DMS153 treated with DMSO at 0.1 percent for 48 hours (cell line): ENCODE measurements around the gene GRK4.

Source experiments
- DNase-seq: peaks from one replicate; lab custom pipeline; 2025; ENCODE audit not compliant: unreplicated experiment; lab: John Stamatoyannopoulos, UW

The GRK4 gene

DNA sequence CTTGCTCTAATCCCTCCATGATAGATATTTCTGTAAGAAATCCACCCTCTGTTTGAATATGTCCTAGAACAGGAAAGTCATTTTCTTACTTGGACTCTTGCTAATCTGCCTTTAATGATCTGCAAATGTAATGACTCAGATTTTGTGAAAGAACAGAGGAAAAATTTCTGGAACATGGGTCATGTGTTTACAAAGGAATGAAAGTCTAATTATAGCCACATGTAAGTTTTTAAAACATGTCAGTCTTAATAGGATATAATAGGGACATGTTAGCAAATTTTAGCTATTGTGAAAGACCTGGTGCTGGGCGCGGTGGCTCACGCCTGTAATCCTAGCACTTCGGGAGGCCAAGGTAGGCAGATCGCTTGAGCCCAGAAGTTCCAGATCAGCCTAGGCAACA lies 47.6 kb downstream of the GRK4 start:
- no peak for DNase-seq

DNA sequence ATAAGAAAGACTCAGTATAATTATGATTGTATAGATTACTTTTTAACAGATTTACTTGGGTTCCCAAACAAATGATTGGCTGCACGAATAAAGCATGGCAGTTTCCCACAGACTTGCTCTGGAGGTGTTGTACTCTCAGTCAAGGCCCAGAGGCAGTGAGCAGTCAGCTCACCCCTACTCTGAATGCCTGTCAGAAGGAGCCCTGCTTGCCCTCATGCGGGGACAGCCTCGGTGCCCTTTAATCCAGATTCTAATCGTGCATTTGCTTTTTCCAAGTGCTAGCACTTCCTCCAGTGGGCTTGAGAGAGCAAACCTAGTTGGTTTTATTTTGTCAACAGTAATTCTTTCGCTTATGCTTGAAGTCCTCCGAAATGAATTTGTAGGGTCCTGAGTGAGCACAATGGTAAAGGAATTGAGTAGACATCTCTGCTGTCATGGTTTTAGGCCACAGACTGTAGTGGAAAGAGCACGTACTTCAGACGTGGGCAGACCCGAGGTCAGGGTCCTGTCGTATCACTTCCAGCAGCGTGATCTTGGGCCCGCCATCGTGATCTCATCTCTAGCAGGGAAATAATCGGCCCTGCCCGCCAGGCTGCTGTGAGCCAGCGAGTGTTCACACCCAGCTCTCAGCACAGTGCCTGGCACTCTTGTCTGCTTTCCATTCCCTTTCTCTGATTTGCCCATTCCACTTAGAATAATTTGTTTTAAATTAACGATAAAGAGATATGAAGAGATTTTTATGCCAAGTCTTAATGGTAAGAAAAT lies 48.3 kb downstream of the GRK4 start:
- DNase-seq, result no peak

DNA sequence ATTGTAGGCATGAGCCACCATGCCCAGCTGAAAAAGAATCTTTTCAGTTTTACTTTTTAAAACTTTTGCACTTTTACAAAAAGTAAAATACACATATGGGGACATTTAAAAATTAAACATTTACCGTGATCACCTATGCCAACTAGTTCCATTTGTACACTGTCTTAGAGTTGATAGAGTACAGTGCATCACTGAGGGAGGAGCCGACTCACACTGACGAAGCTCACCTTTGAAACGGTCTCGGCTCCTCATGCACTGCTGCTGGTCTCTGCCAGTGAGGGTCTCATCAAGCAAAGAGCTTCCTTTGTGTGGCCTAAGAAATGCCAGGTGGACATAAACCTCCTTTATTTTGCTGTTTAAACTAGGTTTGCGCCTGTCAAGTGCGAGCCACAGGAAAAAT lies 50.0 kb downstream of the GRK4 start:
- DNase-seq, result no peak

DNA sequence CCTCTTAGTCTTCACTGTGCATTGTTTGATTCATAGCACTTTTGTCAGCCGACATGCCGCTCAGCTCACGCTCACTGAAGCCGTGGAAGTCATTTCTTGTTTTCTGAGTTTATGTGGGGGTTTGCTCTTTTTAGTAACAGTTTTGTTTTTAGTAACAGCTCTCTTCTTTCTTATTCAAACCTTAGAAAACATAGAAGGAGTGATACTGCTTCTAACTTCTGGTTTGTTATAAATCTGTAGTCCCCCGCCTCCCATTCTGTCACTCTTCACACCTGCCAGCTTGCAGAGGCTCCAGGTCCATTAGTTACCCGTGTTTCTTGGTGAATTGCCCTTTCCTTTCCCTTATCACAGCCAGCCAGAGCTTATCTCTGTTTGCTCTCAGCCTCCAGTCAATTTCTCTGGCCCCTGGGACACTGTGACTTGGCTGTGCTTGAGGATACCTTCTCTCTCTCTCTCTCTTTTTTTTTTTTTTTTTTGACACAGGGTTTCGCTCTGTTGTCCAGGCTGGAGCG lies 50.5 kb downstream of the GRK4 start:
- no peak for DNase-seq

DNA sequence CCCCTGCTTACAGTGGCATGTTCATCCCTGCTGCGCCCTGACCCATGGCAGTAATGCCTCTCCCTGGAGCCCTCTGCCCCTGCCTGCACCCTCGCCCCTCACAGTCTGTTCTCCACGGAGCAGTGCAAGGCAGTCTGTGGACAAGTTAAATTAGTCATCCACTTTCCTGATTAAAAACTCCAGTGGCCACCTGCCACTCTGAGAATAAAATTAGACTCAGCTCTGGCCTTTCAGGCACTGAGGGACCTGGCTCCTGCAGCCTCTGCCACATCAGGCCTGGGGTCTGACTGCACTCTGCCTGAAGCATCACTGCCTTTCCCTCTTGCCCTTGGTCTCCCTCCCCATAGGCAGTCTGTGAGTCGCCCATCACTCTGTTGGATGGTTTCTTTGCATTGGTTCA lies 53.6 kb downstream of the GRK4 start:
- no peak for DNase-seq

DNA sequence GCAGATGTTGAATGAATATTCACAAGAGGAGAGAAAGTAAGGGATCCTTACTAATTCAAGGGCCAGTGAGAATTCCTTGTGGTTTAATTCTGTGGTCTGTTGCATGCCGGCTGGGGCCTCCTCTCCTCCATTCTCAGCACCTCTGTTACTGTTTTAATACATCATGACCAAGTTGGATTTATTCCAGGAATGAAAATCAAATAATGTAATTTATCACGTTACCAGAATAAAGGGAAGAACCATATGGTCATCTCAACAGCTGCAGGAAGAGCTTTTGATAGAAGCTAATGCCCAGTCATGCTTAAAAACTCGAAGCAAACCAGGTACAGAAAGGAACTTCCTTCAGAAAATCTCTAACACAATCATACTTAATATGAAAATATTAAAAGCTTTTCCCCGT lies 54.1 kb downstream of the GRK4 start:
- no peak for DNase-seq

DNA sequence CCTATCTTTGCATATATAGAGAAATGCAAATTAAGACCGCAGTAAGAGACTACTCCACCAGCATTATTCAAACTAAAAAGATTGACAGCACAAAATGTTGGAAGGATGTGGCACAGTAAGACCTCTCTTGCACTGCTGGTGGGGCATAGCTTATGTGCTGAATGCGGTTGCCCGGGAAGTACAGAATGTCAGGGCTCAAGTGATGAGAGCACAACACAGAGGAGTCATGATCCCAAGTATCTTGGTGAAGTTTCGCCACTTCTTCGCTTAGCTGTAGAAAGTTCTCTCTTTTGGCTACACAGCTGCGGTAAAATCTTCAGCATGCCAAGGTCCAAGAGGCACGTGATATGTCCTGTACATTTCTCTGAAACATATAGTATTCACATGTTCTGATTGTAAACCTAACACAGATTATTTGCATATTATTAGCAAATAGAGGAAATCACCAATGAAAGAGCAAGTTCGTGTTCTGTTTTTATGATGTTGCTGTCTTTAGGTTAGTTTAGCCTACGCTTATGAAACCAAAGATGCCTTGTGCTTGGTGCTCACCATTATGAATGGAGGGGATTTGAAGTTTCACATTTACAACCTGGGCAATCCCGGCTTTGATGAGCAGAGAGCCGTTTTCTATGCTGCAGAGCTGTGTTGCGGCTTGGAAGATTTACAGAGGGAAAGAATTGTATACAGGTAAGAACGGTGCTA lies 55.9 kb downstream of the GRK4 start:
- no peak for DNase-seq

DNA sequence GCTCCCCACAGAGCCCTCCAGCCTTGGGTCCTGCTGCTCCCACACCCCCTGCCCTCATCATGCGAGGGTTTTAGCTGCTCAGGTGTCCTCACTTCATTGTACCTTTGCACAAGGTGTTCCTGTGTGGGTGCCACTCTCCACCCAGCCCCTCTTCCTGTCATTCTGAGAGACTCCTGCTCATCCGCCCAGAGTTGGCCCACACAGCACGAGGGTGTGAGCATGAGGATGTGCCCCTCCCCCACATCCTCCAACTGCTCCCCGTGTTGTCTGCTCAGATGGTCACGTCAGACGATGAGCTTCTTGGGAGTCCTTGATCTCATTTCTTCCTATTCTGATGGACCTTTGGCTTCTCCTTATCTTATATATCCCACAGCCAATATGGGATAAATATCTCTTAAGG lies 57.8 kb downstream of the GRK4 start:
- DNase-seq, result no peak

DNA sequence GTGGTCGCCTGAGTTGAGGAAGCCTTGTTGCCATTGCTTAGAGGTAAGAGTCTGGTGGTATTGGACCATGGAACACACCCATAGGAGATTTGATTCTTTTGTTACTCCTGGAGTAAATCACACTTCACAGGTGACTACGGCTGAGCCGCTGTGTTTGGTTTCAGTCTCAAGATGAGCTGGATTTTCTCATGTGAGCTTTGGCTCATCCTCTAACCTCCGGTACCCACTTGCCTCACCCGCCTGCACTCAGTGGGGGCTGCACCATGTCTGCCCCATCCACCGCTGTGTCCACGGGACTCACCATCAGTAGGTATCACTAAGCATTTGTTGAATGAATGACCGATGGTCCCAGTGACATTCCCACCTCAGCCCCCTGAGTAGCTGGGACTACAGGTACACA lies 58.3 kb downstream of the GRK4 start:
- DNase-seq, result no peak

DNA sequence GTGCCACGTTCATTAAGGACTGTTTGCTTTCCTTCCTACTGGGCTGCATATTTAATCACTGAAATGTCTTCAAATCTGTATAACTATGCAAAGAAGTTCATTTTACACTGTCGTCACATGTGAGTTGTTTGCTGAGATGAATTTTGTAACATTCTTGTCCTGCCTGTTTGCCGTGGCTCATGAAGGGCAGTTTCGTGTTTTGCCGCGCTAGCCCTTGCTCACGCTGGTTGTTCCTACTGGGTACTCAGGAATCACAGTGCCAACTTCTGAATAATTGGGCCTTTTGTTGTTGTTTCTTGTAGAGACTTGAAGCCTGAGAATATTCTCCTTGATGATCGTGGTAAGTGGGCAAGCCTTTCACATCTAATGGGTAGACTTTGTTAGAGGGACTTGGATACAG lies 58.7 kb downstream of the GRK4 start:
- no peak for DNase-seq

DNA sequence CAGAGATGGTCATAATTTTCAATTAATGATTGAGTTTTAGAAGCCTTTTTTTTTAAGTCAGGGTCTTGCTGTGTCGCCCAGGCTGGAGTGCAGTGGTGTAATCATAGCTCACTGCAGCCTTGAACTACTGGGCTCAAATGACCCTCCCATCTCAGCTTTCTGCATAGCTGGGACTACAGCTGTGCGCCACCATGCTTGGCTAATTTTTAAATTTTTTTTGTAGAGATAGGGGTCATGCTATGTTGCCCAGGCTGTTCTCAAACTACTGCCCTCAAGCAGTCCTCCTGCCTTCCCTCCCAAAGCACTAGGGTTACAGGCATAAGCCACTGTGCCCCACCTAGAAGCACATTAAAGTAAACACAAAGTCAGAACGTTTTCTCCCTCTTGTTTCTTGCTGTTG lies 59.3 kb downstream of the GRK4 start:
- no peak for DNase-seq

DNA sequence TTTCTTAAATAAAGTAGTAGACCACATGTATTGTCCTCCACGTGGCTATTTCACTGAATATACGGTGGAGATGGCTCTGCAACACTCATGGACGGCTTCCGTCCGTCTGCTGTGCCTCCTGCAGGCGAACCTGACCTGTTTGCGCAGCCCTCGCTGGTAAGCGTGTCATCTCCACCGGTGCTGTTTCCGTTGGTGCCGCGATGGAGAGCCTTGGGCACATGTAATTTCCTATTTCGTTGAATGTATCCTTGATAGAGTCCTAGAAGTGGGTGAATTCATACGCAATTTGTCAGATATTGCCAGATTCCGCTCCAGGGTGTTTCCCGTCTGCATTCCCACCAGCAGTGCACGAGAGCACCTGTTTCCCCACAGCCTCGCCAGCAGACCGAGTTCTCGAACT lies 62.5 kb downstream of the GRK4 start:
- DNase-seq, result no peak

DNA sequence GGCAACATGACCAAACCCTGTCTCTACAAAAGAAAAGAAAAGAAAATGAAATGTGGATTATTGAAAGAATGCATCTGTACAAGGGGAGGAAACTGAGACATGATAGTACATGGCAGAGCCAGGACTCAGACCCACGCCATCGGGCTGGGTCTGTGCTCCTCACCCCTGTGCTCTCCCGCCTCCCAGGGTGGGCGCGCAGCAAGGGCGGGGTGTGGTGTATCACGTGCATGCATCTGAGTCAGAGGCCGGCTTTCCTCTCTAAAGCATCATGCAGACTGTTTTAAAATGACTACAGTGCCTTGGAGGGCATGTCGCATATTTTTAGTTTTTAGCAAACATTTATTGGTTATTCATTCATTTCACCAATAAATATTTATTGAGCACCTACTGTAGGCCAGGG lies 63.2 kb downstream of the GRK4 start:
- DNase-seq, result no peak

DNA sequence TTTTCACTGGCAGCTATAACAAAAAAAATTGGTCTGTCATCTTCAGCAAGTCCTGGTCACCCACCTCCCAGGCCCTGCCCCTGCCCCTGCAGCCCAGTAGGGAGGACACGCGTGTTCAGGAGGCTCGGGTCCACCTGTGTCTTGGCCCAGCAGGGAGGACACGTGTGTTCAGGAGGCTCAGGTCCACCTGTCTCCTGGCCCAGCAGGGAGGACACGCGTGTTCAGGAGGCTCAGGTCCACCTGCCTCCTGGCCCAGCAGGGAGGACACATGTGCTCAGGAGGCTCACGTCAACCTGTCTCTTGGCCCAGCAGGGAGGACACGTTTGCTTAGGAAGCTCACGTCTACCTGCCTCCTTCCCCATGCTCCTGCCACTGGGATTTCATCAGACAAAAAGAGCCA lies 66.1 kb downstream of the GRK4 start:
- DNase-seq, result no peak

DNA sequence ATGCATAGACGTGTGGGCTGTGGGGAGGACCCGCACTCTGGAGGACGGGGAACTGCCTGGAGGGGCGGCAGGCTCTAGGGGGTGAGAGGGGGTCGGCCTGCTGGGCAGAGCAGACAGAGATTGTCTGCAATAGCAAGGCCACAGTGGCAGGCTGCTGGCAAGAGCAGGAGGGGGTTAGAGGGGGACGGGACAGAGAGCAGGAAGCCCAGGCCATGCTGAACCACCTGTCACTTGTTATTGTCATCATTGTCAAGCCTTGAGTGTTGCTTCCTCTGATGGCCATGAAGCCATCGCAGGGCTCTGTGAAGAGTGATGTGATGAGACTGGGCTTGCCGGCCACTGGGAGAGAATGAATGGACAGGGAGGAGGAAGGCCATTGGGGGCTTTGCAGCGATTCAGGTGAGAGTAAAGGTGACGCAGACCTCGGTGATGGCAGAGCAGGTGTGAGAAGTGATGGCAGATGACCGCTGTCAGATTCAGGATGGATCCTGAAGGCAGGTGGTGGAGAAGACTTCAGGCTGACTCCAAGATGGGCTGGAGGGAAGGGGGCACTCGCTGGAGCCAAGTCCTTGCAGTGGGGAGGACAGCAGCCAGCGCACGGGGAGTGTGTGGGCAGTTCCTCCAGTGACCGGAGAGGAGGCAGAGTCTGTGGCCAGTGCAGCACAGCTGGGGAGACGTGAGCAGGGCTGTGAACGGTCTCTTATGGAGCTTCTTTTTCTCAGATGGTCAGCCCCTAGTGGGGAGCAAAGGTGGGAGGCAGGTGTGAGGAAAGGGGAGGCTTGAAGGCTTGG lies 67.4 kb downstream of the GRK4 start:
- DNase-seq, result no peak

DNA sequence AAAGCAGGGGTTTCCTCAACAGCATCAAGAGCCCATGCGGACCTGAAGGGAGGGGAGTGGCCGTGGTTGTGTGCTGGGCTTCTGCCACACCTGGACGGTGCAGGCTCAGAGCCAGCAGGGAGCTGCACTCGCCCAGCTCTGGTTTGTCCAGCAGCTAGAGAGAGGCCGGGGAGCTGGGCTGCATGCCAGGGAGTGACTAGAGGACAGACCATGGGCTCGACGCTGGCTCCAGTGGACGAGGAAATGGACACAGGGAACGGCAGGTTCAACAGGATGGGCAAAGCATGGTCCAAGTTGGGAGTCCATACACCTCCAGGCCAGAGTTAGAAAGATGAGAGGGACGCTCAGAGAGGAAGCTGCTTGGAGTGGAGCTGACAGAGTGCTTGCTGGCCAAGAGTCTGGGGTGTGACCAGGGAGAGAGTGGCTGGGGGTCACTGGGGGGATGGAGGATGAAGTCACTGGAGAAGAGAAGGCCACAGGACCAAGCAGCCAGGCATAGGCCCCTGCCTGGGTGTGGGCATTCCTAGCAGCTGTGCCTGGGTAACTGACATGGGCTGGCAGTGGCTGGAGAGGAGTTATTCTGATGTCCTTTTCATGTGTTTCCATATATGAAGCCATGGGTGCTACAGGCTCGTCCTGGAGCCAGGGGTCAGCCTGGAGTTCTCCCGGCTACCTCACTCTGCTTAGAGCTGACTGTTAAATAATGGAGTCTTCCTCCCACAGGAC lies 68.1 kb downstream of the GRK4 start:
- no peak for DNase-seq

DNA sequence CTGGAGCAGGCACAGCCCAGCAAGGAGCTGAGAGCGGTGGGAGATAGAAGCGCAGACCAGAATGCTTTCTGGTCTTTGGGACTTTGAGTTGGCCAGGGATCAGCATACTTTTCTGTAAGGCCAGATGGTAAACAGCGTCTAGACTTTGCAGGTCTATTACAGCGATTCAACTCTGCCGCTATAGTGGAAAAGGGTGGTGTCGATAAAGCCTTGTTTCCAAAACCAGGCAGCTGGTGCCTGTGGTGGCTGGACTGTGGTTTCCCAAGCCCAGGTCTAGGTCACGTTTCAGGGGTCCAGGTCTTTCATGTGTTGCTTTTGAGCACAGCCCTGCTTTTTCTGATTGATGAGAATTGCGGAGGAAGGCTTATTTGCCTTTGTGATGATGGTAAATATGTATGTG lies 70.9 kb downstream of the GRK4 start:
- DNase-seq, result no peak

DNA sequence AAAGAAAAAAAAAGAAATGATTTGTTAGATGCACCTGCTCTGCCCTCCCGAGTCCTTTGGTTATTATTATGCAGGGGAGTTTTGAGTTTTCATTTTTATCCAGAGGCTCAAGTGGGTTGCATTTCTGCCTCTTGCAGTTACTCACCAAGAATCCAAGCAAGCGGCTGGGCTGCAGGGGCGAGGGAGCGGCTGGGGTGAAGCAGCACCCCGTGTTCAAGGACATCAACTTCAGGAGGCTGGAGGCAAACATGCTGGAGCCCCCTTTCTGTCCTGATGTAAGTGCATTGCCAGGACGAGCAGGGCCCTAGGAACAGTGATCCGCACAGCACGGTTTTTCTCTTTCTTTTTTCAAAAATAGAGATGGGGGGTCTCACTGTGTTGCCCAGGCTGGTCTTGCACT lies 71.9 kb downstream of the GRK4 start:
- no peak for DNase-seq

DNA sequence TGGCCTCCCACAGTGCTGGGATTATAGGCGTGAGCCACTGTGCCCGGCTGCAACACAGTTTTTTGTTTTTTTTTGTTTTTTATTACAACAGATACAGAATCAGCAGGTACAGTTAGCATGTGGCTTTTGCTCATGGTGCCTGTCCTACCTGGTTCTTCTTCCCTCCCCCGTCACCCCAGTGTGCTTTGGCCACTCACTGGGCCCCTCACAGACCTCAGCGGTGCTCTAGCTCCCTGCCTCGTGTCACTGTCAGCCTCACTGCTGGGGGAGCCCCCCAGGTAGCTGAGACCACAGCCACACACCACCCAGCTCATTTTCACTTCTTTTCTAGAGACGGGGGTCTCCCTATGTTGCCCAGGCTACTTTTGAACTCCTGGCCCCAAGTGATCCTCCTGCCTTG lies 72.3 kb downstream of the GRK4 start:
- no peak for DNase-seq

DNA sequence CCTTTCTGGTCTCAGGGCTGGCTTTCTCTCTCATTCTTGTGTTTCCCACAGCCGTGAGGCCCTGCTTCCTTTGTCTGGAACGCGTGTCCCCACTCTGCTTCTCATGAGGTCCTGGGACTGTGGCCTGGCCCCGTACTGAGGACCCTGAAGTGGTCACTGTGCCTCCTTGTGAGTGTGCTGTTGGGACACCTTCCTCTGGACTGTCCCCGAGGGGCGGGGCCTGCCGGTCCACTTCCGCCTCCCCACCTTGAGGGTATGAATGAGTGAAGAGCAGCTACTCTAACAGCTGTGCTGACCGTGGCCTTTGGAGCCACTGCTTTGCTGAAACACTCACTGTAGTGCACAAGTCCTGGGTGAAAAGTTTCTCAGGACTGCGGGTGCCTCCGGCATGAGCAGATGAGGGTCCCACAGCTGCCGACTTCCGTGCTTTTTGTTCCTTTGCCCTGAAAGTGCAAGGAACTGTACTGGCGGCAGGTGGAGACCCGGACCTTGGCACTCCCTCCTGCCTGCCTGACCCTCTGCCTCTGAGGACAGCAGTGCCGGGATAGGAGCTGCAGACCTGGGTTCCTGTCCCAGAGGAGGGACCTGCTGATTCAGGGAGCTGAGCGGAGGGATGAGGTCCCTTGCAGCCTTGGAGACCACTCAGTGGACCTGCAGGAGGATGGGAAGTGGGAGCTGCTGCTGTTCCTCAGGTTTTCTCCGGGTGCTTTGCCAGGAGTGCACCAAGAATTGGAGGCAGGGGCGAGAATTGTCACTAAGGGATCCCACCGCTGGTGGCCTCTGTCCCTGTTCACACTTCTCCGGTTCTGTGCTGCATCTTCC lies 73.0 kb downstream of the GRK4 start:
- no peak for DNase-seq
